GM19438 (cell line): ENCODE results near the gene MBD5.

Experiments used
- ATAC-seq: cut with Tn5 transposase; IDR thresholded peaks from one replicate; pipeline ENCODE4 v1.9.1; 2021; ENCODE audit warnings: low read depth; ENCODE audit not compliant: unreplicated experiment

Gene MBD5

DNA sequence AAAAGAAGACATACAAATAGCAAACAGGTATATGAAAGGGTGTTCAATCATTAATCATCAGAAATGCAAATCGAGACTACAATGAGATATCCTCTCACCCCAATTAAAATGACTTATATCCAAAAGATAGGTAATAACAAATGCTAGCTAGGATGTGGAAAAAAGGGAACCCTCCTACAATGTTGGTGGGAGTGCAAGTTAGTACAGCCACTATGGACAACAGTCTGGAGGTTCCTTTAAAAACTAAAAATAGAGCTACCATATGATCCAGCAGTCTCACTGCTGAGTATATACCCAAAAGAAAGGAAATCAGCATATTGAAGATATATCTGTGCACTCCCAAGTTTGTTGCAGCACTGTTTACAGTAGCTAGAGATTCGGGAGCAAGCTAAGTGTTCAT is 271.5 kb downstream of the MBD5 start:
- ATAC-seq: no peak

- no peak for ATAC-seq
Observed at GRCh38 chr2:148298196-148298595, 277.3 kb downstream of the MBD5 start.

- no peak for ATAC-seq
Observed at GRCh38 chr2:148299616-148300015, 278.7 kb downstream of the MBD5 start.

DNA sequence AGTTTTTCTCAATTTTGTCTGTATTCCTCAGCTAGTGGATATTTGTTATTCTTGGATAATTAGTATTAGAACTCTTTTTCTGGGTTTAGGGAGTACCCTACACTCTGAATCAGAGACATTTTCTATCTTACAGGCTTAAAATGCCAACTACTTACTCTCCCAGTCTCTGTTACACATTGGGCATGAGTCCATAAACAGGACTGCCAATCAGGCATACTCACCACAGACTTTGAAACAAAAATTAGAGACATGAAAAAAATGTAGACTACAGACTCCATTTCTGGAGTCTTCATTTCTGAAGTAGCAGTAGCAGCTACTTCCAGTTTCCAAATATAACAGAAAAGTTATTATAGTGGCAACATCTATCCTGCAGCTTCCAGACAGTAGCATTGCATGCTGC is 279.7 kb downstream of the MBD5 start:
- no peak for ATAC-seq

DNA sequence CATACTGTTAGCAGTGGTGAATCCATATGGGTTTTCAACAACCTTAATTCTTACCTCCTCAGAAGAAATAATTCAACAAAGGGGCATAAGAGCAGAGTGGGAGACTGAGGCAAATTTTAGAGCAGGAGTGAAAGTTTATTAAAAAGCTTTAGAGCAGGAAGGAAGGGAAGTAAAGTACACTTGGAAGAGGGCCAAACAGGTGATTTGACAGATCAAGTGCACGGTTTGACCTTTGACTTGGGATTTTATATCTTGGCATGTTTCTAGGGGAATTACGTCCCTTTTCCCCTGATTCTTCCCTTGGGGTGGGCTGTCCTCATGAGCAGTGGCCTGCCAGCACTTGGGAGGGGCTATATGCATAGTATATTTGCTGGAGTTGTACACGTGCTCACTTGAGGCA is 280.5 kb downstream of the MBD5 start:
- no peak for ATAC-seq

GRCh38 chr2:148302526-148302925 is 281.6 kb downstream of the MBD5 start:
- ATAC-seq: no peak

DNA sequence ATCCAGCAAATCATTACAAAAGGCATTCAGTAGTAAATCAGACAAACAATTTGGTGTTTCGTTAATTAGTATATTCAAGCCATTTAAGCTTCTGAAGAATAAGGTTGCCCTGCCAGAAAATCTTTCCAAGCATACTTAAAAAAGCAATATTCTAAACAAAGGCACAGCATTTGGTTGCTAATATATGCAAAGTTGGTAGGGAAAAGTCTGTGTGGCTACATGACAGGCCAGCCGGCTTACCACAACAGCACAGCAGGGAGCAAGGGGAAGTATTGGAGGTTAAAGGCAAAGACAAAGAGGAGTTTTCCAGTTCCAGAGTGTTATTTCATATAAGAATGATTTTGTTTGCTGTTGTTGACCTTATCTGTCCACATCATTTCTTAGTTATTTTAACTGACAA is 282.3 kb downstream of the MBD5 start:
- no peak for ATAC-seq

GRCh38 chr2:148305476-148305875 is 284.6 kb downstream of the MBD5 start:
- ATAC-seq: no peak

GRCh38 chr2:148306027-148306426 is 285.1 kb downstream of the MBD5 start:
- ATAC-seq: no peak

- ATAC-seq: no peak
Observed at GRCh38 chr2:148317598-148317997, 296.7 kb downstream of the MBD5 start.

DNA sequence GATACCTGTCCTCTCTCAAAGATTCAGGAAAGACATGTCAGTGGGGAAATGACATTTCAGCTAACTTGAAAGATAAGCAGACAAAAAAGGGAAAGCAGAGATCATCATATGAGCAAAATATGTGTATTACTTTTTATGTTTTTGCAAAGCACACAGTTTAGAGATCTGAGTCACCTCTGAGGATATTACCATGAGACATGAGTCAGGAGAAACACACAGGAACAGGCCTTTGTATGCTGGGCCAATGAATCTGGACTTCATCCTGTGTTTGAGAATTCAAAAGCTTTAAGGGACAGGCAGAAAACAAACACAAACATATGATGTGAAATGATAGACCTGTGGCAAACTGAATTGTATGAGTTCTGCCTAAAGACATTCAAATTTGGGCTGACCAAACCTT is 317.6 kb downstream of the MBD5 start:
- no peak for ATAC-seq

DNA sequence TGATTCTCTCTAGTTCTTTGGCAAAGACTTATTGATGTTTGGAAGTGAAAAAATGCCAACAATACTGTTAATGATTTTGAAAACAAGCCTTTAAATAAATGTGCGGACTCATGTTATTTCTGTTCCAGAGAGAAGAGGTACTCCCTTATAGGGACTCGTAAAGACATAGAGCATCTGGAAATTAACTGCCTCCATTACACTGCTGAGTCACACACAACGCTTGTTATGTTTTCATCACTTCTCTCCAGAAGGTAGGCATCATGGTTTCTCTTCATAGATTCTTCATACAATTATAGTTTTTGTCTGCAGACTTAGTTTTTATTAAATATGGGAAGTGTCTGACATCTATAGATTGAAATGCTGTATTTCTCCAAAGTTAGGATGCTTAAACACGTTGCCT is 321.2 kb downstream of the MBD5 start:
- no peak for ATAC-seq

GRCh38 chr2:148350199-148350598 is 329.3 kb downstream of the MBD5 start:
- ATAC-seq: no peak

DNA sequence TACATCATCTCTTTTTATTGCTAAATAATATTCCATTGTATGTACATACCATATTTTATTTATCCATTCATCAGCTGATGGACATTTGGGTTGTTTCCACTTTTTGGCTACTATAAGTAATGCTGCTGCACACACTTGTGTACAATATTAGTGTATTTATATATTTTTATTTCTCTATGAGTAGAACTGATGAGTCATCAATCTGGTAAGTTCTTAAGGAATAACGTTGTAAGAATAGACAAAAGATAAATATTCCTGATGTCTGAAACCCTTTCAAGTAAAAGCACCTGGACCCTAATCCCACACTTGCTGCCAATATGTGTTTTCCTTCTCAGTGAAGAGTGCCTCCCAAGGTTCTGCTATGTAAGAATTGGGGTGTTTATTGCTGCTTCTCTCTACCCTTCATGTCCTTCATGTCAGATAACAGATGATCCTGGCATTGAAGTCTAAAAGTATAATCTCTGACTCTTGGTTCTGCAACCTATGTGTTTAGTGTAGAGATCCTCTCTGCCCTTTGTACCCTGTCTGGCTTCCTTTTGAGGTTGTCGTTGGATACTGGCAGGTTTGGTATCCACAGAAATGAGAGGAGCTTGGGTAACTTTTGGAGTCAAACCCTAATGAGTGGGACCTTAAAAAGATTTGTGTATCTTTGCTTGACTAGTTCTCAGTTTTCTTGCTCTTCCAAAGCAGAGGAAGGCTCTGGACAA is 330.7 kb downstream of the MBD5 start:
- no peak for ATAC-seq

DNA sequence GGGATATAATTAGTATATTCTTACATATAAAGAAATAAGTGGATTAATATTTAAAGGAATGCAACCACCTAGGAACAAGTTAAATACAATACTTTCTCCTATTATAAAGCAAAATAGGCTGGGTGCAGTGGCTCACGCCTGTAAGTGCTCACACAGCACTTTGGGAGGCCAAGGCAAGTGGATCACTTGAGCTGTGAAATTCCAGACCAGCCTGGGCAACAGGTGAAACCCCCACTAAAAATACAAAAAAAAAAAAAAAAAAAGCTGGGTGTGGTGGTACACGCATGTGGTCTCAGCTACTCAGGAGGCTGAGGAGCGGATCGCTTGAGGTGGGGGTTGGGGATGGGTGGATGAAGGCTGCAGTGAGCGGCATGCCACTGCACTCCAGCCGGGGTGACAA is 337.5 kb downstream of the MBD5 start:
- no peak for ATAC-seq

- no peak for ATAC-seq
Observed at GRCh38 chr2:148360662-148361061, 339.8 kb downstream of the MBD5 start.

- no peak for ATAC-seq
Observed at GRCh38 chr2:148362144-148362796, 341.4 kb downstream of the MBD5 start.

- ATAC-seq: no peak
Observed at GRCh38 chr2:148375214-148375613, 354.3 kb downstream of the MBD5 start.

DNA sequence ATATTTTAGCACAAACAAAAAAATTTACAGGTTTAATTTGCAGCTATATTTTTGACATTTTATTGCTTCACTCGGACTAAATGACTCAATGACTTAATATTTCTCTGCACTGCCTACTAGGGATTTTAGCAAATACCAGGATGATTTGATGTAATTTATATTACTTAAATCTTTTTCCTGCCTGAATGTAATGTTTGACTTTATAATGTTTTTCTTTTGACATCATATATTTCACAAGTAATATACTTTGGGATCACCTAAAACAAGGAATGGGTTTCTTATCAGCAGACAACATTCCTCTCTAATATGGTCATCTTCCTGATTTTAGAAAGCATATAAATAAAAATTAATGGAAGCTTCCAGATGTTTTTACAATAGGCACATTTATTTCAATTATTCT is 370.4 kb downstream of the MBD5 start:
- ATAC-seq: no peak

DNA sequence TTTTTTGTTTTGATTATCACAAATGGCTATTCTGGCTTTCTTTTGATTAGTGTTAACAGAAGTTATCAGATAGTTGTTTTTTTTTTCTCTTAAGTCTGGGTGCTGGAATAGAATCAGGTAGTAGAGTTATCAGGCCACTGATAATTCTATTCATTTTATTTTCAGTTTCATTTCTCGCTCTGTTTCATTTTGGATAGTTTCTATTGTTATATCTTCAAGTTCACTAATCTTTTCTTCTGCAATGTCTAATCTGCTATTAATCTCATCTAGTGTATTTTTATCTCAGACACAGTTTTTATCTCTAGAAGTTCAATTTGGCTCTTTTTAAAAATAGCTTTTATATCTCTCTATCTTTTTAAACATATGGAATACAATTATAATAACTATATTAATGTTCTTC is 381.9 kb downstream of the MBD5 start:
- no peak for ATAC-seq

DNA sequence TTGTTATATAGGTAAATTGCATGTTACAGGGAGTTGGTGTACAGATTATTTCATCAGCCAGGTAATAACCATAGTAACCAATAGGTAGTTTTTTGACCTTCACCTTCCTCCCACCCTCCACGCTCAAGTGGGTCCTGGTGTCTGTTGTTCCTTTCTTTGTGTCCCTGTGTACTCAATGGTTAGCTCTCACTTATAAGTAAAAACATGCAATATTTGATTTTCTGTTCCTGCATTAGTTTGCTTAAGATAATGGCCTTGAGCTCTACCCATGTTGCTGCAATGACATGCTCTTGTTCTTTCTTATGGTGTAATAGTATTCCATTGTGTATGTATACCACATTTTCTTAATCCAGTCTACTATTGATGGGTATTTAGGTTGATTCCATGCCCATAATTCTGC is 390.0 kb downstream of the MBD5 start:
- ATAC-seq: no peak

- ATAC-seq: no peak
Observed at GRCh38 chr2:148416248-148416647, 395.4 kb downstream of the MBD5 start.
